Measurements from ENCODE around the gene PITRM1. TPM values are rescaled to one million over a fixed set of nuclear protein-coding genes. Genes with fewer than 3 reads are reported as not detected.

The PITRM1 gene
- total RNA-seq, 1 experiment from 2014 or later, result 41.7 TPM

DNA sequence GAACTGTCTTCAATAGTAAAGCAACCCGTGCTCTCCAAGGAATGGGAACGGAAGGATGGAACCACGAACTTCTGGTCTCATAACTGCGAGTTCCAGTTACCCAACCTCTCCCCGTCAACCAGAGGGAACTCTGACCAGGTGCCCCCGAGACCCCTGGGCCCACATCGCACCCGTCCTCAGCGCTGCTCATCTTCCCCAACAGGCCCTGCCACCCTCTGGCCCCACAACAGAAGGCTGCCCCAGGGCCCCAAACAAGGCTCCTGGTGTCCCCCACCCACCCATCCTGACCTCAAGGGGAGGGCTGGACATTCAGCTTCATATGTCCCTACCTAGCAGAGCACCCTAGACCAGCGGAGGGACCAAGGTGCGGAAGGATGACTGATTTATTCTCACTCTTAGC, 22.7 kb downstream of the PITRM1 start:
- in situ Hi-C loops (cut with HindIII; ENCODE audit: low pct_unique_long_range_greater_than_20kb, low sequenced_read_pairs), result no loop called here
- DNase-seq (ENCODE audit: low read depth, low spot score), result no peak

DNA sequence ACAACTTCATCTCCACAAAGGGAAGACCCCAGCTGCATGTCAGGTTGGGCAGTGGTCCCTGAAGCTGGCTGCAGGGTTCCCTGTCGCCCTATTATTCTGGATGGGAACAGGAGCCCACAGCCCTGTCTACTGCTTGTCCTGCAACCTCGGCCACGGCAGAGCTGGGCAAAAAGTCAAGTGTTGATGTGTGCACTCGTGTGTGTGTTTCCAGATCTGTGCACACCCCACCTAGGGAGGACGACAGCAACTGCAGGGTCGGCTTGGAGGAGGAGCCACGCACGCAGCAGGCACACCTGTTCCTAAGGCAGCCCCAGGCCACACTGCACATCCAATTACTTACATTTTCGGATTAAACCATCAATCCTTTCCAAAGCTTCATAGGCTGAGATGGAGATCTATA, 23.6 kb downstream of the PITRM1 start:
- DNase-seq (ENCODE audit: low read depth, low spot score), result no peak
- in situ Hi-C loops (cut with HindIII; ENCODE audit: low pct_unique_long_range_greater_than_20kb, low sequenced_read_pairs), result no loop called here

DNA sequence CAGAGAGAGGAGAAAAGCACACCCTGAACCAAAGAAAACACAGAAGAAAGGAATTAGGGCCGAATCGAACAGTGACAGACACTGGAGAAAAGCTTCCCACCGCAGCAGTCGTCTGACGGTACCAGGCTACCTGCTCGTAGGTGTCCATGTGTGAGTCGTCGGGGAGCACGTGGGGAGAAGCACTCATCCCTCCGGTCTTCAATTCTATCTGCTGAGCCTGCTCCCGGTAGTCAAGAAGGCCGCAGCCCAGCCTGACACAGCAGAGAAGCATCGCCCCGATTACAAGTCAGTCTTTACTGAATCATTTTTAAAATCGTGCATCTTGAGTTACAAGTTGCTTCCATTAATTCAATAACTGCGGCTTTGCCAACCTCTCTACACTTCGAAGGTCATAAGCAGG, 24.5 kb downstream of the PITRM1 start:
- no peak for DNase-seq (ENCODE audit: low read depth, low spot score)
- in situ Hi-C loops (cut with HindIII; ENCODE audit: low pct_unique_long_range_greater_than_20kb, low sequenced_read_pairs), result no loop called here

DNA sequence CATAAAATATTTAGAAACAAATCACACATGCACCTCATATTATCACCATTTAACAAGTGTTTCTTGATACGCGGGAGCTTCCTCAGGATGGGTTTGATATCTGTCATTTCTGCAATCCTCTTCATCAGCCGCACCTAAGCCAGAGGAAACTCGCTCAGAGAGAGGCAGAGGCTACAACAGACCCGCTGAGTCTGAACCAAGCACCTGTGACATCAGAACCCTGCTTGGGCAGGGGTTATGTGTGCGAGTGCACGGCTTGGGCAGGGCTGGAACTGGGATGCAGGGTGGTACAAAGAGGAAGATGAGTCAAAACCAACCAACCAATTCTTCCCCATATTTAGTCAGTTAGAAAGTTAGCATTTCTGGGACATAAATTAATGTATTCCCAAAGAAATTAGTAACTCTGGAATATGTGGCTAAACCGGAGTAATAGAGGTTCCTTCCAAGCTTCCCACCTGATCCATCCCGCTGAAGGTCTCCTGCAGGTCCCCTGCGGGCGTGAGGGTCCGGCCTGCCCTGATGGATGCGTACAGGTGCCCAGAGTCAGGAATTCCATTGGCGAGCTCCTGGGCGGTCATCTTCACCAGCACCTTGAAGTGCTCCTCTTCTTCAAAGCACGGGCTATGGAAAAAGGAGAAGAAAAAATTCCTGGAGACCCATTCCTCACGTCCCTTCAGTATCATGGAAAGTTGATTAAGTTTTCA, 25.3 kb downstream of the PITRM1 start:
- no peak for DNase-seq (ENCODE audit: low read depth, low spot score)
- in situ Hi-C loops (cut with HindIII; ENCODE audit: low pct_unique_long_range_greater_than_20kb, low sequenced_read_pairs), result no loop called here

DNA sequence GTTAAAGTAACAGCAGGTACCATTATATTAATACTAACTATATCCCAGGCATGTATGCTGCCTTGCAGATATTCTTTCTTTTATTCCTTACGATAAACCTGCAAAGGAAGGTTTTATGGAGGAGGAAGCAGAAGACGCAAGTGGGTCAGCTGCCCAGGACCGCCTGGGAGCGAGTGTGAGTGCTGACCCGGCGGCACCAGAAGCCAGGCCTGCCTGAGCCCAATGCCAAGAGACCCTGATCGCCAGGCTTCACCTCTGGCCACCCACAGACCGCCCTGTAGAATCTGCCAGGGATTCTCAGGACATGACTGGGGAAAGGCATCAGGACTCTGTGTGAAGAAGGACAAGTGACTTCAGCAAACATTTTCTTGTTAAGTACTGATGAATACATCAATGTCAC, 26.3 kb downstream of the PITRM1 start:
- DNase-seq (ENCODE audit: low read depth, low spot score), result no peak
- in situ Hi-C loops (cut with HindIII; ENCODE audit: low pct_unique_long_range_greater_than_20kb, low sequenced_read_pairs), result no loop called here

DNA sequence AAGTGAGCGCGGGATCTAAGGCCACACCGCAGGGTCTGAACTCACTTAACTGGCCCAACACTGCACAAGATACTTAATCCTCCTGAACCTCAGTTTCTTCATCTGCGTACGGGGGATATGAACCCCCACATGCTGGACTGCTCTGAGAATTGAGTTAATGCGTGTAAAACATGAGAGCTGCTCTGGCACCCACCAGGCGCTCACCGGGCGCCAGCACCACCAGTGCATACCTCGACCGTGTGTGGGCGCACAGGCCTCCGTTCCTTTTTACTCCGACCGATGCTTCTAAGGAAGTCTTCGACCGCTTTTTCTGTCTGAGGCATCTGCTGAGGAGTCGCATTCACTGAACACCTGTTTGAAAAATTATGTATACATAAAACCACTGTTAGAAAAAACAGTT, 27.2 kb downstream of the PITRM1 start:
- DNase-seq (ENCODE audit: low read depth, low spot score), result no peak
- in situ Hi-C loops (cut with HindIII; ENCODE audit: low pct_unique_long_range_greater_than_20kb, low sequenced_read_pairs), result no loop called here

DNA sequence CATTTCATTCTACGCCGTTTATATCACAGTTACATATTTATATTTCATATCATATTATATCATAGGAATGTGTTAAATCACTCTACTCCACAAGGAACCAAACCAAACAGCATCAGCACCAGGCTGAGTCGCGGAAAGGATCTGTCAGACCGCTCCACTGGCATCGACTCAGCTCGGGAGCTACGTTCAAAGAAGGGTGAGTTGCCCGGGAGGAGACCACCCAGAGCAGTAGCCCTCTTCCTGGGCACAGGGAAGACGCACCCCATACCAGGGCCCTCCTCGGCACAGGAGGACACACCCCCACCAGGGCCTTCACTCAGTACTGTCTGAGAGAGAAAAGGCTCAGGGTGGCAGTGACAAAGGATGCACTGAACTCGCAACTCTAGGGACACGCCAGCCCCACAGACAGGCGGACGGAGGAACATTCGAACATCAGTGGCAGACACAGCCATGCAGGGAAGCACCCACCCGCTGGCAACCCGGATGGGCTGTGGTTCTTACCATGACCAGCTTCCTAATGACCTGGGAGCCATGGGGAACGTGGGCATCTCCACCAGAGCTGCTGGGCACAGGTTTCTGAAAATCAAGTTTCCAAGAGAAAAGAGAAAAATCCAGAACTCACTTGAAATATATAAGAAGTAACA, 28.7 kb downstream of the PITRM1 start:
- no peak for DNase-seq (ENCODE audit: low read depth, low spot score)

DNA sequence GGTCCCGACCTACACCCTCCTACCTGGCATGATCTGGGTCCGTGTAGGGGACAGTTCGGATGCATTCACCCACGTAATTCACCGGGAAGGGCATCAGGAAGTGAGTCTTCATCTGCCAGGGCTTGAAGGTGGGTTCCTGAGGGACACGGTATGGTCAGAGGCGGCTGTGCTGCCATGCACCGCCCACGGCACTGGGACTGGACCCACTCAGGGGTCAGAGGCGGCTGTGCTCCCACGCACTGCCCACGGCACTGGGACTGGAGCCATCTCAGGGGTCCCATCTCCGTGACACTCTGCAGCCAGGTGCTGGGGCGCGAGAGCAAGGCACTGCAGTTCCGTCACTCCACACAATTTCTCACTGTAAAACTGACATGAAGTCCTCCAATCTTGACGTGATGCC, 29.2 kb downstream of the PITRM1 start:
- in situ Hi-C loops (cut with HindIII; ENCODE audit: low pct_unique_long_range_greater_than_20kb, low sequenced_read_pairs), result no loop called here

More for the DNA sequence above, 28.7 kb downstream of the PITRM1 start:
- in situ Hi-C loops (cut with HindIII; ENCODE audit: low pct_unique_long_range_greater_than_20kb, low sequenced_read_pairs), result no loop called here

DNA sequence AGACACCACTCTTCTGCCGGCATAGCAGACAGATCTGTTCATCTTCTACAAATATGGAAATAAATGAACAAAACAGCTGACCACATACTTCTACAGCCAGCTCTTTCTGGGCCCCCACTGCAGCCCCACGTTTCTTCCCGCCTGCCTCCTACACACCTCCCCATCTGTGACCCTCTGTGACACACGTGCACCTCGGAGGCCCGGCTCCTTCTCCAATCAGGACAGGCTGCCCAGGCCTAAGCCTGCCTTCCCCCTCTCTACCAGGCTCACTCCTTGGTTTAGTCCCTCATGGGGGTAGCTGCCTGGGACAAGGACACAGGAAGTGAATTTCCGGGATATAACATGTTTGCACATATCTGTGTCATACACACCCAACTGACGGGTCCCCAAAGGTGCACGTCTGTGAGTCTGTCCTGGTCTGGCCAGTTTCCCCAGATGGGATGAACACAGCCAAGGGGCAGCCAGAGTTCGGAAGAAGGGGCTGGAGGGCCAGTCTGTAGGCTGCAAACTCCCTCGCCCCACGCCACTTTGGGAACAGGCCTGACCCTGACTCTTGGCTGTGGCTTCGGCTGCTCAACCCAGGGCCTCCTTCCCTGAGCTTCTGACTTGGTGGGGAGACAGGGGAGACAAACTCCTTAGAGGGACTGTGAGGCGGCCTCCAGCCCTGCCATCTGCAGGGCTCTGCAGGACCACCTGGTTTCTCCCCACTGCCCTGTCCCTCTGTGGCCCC, 30.3 kb downstream of the PITRM1 start:
- DNase-seq (ENCODE audit: low read depth, low spot score), result no peak
- in situ Hi-C loops (cut with HindIII; ENCODE audit: low pct_unique_long_range_greater_than_20kb, low sequenced_read_pairs), result no loop called here

More for the DNA sequence above, 29.2 kb downstream of the PITRM1 start:
- DNase-seq (ENCODE audit: low read depth, low spot score), result no peak

DNA sequence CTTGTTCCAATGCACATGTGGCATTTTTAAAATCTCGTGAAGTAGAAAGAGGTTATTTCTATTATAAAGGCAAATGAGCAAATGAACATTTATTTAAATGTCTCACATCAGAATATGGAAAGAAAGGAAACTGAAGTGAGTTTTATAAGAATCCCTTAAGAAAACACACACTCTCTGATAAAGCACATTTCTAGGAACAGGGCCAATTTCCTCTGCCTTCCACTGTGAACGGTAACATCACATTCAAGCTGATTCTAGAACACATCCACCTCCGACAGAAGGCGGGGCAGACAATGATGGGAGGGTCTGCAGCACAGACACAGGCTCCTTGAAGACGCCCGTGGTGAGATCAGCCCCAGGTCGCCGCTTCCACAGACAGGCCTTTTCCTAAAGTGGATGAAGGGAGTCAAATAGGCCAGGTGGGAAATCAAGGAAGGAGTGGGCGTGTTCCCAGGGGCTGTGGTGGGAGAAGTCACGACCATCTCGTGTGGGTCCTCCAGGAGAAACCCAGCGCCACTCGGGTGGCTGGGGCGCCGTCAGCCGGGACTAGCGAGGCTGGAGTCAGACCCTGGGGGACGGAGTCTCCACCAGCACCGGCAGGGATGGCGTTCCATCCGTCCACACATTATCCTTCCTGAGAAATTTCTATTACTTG, 31.1 kb downstream of the PITRM1 start:
- in situ Hi-C loops (cut with HindIII; ENCODE audit: low pct_unique_long_range_greater_than_20kb, low sequenced_read_pairs), result no loop called here
- DNase-seq (ENCODE audit: low read depth, low spot score), result no peak

DNA sequence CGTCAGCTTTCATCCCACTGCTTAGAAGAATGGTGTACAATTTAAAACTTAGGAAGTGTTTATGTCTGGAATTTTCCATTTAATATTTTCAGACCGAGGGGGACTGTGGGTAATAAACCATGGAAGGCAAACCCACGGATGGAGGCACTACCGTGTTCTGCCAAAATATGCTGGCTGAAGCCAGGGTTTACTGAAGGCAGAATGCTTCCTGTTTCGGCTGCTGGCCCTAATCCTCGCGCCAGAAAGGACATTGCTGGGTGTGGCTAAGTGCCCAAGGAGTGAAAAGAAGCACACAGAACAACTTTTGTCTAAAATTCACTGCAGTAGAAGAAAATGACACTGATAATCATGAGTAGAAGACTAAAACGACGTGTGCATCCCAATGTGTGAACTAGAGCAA, 32.3 kb downstream of the PITRM1 start:
- no peak for DNase-seq (ENCODE audit: low read depth, low spot score)
- in situ Hi-C loops (cut with HindIII; ENCODE audit: low pct_unique_long_range_greater_than_20kb, low sequenced_read_pairs), result no loop called here

DNA sequence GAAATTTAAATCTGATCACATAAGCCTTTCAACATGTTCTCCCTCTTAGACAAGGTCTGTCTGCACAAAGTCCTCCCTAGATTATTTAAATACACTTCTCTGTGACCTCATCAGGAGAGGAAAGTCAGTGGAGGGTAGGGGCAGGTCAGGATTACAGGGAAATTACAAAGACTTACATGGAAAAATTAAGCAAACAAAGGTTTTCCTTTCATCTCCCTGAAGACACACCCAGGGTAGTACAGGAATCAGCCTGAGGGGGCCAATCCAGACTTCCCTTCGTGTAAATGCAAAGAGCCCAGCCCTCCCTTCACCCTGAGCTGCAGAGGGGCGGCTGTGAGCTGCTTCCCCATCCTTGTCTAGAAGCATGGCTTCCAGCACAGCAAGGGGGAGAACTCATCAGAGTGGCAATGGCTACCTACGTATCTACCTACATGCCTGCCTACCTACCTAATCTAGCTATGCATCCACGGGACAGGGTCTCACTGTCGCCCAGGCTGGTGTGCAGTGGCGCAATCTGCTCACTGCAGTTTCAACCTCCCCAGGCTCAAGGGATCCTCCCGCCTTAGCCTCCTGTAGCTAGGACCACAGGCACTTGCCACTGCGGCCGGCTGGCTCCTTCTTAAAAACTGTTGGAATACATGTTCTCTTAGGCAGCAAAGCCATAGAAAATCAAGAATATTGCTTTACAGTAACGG, 33.2 kb downstream of the PITRM1 start:
- in situ Hi-C loops (cut with HindIII; ENCODE audit: low pct_unique_long_range_greater_than_20kb, low sequenced_read_pairs), result no loop called here

DNA sequence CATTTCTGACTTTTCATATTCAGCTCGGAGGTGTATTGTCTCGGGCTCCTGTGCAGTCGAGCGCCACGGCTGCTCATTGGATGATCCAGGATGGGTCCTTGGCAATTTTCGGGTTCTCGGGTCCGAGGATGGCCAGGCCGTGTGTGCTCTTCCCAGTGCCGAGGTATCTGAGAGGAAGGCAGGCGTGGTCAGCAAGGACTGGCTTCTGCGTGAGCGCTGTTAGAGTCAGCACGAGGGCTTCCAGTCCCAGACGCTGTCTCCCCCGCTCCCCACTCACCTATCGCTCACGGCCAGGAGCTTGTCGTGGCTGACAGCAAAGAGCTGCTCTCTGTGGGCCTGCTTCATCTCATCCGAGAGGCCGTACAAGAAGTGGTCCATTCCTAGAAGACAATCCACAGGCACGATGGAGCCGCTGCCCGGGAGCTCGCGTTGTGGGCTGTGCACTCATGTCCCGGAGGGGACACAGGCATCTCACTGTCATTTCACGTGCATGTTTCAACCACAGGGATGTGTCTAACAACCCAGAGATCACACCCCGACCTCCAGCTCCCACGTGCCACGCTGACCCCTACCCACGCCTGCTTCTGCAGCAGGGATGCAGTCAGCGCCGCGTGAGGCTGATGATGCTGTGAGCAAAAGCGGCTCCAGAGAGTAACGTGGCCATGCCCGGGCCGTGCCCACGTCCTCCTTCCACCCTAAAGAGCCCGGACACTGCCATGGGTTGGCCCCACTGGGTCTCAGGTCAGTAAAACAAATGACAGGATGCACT, 34.4 kb downstream of the PITRM1 start:
- in situ Hi-C loops (cut with HindIII; ENCODE audit: low pct_unique_long_range_greater_than_20kb, low sequenced_read_pairs), result no loop called here
- DNase-seq (ENCODE audit: low read depth, low spot score), result no peak

More for the DNA sequence above, 33.2 kb downstream of the PITRM1 start:
- no peak for DNase-seq (ENCODE audit: low read depth, low spot score)

DNA sequence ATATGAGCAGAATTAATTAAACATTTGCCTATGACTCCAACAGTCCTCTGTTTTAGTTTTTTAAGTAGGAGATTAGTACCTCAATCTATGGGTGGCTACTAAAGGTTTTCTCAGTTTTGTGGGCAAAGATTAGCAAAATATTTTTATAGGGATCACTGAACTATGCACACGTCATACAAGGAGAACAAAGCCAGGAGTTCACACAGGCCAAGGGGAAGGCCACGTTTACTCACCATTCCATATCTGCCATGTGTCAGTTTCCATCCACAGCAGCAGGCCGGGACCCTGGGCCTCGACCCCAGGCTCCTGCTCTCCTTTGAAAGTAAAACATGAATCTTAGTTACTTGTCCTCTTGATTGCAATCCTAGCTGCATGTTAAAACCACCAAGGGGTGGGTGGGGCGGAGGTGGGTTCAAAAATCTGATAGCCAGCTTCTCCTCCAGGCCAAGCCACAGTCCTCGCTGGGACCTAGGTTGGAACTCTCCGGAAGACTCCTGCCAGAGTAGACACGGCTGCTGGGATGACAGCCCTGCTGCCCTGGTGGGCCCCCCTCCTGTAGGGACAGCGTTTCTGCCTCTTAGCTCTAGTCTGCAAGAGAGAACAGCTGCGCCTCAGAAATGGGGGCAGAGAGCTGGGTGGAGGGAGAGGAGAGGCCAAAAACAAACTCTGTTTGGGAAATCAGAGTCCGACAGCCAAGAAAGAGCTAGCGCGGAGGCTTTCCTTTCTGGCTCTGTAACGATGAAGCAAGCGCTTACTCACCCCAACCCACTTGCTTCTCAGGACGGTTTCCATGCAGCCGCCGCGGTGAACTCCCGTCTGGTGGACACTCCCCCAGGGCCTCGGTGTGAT, 35.6 kb downstream of the PITRM1 start:
- no peak for DNase-seq (ENCODE audit: low read depth, low spot score)
- in situ Hi-C loops (cut with HindIII; ENCODE audit: low pct_unique_long_range_greater_than_20kb, low sequenced_read_pairs), result no loop called here

DNA sequence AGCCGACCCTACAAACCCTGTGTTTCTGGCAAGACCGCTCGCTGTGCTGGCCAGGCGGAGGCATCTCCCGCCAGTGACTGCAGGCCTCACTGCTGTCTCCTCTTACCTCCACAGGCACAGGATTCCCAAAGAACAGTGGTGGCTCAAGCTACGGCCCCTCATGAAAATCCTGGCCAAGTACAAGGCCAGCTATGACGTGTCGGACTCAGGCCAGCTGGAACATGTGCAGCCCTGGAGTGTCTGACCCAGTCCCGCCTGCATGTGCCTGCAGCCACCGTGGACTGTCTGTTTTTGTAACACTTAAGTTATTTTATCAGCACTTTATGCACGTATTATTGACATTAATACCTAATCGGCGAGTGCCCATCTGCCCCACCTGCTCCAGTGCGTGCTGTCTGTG, 36.2 kb downstream of the PITRM1 start:
- DNase-seq (ENCODE audit: low read depth, low spot score), result no peak
- in situ Hi-C loops (cut with HindIII; ENCODE audit: low pct_unique_long_range_greater_than_20kb, low sequenced_read_pairs), result no loop called here

DNA sequence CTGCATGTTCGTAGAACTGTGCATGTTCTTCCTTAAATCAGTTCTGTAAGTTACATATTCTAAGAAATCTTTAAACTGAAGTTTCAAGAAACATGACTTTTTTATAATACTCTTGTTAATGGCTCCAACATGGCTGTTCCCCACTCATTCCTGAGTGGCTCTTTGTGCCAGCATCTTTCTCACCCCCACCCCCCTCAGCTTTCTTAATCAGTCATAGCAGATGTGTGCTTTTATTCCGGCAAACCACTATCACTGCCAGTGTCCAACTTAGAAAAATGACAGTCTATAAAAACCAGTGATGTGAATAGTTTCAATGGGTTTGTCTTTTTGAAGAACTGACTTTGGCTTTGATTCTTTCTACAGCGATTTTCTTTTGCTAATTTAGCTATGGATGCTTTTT, 37.6 kb downstream of the PITRM1 start:
- in situ Hi-C loops (cut with HindIII; ENCODE audit: low pct_unique_long_range_greater_than_20kb, low sequenced_read_pairs), result no loop called here
- no peak for DNase-seq (ENCODE audit: low read depth, low spot score)

All from SK-MEL-5 (cell line).